Left lung (tissue), 10 donors: ENCODE measurements around the gene GCM1. TPM values are rescaled to one million over a fixed set of nuclear protein-coding genes. Genes with fewer than 3 reads are reported as not detected.

Experiments
- ATAC-seq: fragments of 200-7000 bp; cut with Tn5 transposase; one replicate; pipeline ENCODE4 v1.9.1; 2020; ENCODE audit warnings: moderate library complexity
- DNase-seq, 4 donors: peaks; one replicate each; pipeline ENCODE4 v3.0.0-alpha.2; 2013 to 2020
- H3K27ac ChIP-seq, 2 donors: fragments of 200-600 bp; sonication (generic) in 1 of 2; one replicate each; pipeline versions ENCODE4 v1.5.0 to v1.8.0; 2020 to 2021
- H3K27me3 ChIP-seq, 2 donors: fragments of 200-600 bp; sonication (generic) in 1 of 2; one replicate each; pipeline versions ENCODE4 v1.5.0 to v1.8.0; 2020 to 2021
- H3K36me3 ChIP-seq, 2 donors: fragments of 200-600 bp; sonication (generic) in 1 of 2; one replicate each; pipeline versions ENCODE4 v1.5.0 to v1.8.0; 2020 to 2021
- H3K4me1 ChIP-seq, 2 donors: fragments of 200-600 bp; one replicate each; pipeline ENCODE4 v1.8.0; 2021
- H3K4me3 ChIP-seq, 2 donors: fragments of 200-600 bp; sonication (generic) in 1 of 2; one replicate each; pipeline versions ENCODE4 v1.5.0 to v1.8.0; 2020 to 2021; ENCODE audit warnings: mild to moderate bottlenecking in 1 of 2
- H3K9me3 ChIP-seq, 2 donors: fragments of 200-600 bp; sonication (generic) in 1 of 2; one replicate each; pipeline versions ENCODE4 v1.5.0 to v1.8.0; 2020 to 2021
- intact Hi-C, 2 donors: fragments of 100-400 bp; cut with DNase I; formaldehyde crosslinking; loops; one replicate each; pipeline versions ENCODE4 v1.11.2 to v1.14.2; 2022
- polyA plus RNA-seq, 6 donors: library from polyadenylated mRNA; unstranded; fragments of 120-200 nt; gene quantifications; one replicate each; pipeline ENCODE4 v1.2.1, GENCODE V29; 2013; ENCODE audit not compliant: insufficient read length in 6 of 6
- total RNA-seq, 2 donors: library from RNA; stranded (reverse); fragmentation: NEBNext Ultra II Directional; extraction: Animal tissue kit (Norgen Biotek cat#: 25700); gene quantifications; one replicate each; pipeline ENCODE4 v1.2.1, GENCODE V29; 2021
- TF ChIP-seq, protein P1 (sequence below), 2 donors: fragments of 200-600 bp; sonication (generic) in 1 of 2; IDR thresholded peaks; one replicate each; pipeline versions ENCODE4 v1.5.0 to v1.8.0; 2021; ENCODE audit warnings: antibody characterized with exemption in 2 of 2
- donor health status: DM: no; HTN: yes; CAD: no.
- donor health status: DM: no; HTN: no; CAD: no.

The GCM1 gene
- total and polyA plus RNA-seq, 8 donors, result 0.06 to 0.18 TPM; not detected in 6

DNA sequence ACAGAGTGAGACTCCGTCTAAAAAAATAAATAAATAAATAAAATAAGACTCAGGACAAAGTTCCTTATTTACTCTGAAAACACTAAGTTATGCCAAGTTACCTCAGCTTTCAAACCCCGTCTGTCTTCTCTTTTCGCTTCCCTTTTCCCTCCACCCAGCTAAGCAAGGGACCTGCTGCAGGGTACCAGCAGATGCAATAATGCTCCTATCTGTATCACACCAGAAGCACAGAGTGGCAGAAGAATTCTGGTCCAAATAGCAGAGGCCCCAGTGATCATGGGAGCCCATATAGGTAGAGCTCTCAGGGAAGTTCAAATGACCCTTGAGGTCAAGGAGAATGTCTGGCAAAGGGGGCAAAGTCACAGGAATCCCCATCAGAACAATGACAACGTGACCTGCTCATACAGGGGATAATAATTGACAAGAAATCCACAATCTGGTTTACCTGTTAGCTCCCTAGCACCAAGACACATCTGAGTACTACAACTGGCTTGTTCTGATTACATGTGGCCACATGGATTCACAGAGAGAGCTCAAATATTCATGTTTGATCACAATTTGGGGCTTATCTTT, 8.7 kb downstream of the GCM1 start:
- TF ChIP-seq, protein P1, sequence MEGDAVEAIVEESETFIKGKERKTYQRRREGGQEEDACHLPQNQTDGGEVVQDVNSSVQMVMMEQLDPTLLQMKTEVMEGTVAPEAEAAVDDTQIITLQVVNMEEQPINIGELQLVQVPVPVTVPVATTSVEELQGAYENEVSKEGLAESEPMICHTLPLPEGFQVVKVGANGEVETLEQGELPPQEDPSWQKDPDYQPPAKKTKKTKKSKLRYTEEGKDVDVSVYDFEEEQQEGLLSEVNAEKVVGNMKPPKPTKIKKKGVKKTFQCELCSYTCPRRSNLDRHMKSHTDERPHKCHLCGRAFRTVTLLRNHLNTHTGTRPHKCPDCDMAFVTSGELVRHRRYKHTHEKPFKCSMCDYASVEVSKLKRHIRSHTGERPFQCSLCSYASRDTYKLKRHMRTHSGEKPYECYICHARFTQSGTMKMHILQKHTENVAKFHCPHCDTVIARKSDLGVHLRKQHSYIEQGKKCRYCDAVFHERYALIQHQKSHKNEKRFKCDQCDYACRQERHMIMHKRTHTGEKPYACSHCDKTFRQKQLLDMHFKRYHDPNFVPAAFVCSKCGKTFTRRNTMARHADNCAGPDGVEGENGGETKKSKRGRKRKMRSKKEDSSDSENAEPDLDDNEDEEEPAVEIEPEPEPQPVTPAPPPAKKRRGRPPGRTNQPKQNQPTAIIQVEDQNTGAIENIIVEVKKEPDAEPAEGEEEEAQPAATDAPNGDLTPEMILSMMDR (IDR thresholded peaks at IDR 0.05), result no peak
- intact Hi-C loops, result no loop called here
- H3K4me3 ChIP-seq, result no peak overlapping the region
- DNase-seq (no peak), ATAC-seq (no peak)
- no peaks in the 10 kb centered on the region for H3K36me3 ChIP-seq
- peaks cover 0 to 4% of the 10 kb centered on the region in 2 donors for H3K27me3 ChIP-seq
- H3K9me3 ChIP-seq, result no peaks in the 10 kb centered on the region
- H3K27ac ChIP-seq, result no peak overlapping the region
- H3K4me1 ChIP-seq, result no peaks in the 10 kb centered on the region

DNA sequence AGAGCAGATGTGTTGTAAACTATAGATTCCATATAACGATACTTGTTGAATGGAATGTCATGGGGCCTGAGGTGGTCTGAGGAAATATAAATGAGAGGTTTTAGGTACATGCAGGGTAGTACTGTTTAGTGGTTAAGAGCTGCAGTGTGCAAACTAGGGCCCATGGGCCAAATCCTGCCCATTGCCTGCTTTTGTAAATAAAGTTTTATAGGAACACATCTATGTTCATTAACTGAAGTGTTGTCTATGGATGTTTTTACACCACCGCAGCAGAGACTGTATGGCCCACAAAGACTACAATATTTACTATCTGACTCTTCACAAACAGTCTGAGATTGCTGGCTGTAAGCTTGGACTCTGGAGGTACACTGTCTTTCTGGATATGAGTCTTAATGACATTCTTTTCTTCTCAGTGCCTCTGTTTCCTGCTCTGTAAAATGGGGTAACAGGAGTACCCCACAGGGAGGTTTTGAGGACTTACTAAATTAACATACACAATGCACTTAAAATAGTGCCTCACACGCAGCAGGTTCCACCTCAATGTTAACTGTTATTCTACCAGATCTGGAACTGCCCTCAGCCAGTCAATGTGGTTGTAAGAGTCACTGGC, 12.5 kb downstream of the GCM1 start:
- ATAC-seq, result no peak
- peaks cover 0 to 4% of the 10 kb centered on the region in 2 donors for H3K27me3 ChIP-seq
- H3K36me3 ChIP-seq, result no peaks in the 10 kb centered on the region
- intact Hi-C loops, result no loop called here
- no peak overlapping the region for H3K4me3 ChIP-seq
- no peaks in the 10 kb centered on the region for H3K4me1 ChIP-seq
- H3K9me3 ChIP-seq, result no peaks in the 10 kb centered on the region
- no peak for DNase-seq
- no peak overlapping the region for H3K27ac ChIP-seq
- TF ChIP-seq, protein P1 (IDR thresholded peaks at IDR 0.05), result no peak

DNA sequence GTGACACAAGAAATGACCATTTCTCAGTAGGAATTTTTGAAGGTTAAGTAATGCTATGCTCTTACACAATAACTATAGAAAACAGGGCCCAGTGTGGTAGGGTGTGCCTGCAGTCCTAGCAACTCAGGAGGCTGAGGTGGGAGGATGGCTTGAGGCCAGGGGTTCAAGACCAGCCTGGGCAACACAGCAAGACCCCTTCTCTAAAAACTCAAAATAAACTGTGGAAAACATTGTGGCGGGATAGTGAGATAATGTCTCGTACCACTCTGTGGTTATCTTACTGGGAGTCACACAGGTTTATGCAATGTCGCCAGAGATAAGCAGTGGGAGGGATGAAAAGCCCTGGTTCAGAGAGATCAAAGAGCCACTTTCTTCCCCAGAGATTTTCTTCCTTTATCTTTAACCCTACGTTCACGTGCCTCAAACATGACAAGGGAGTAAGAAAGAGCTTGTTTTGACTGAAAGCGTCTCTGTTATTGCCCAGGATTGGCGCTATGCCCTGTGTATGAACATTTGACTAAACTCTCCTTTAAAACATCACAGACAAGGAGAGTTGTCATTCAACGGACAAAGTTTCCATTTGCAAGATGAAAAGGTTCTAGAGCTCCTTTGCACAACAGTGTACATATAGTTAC, 13.9 kb downstream of the GCM1 start:
- Histone ChIP-seq H3K27ac (no peak overlapping the region), H3K36me3 (no peaks in the 10 kb centered on the region), H3K4me3 (no peak overlapping the region), H3K27me3 (peaks cover 0 to under 1% of the 10 kb centered on the region in 2 donors), H3K4me1 (no peaks in the 10 kb centered on the region), H3K9me3 (no peaks in the 10 kb centered on the region)
- intact Hi-C loops, result no loop called here
- ATAC-seq (no peak), DNase-seq (no peak)
- TF ChIP-seq, protein P1 (IDR thresholded peaks at IDR 0.05), result no peak

DNA sequence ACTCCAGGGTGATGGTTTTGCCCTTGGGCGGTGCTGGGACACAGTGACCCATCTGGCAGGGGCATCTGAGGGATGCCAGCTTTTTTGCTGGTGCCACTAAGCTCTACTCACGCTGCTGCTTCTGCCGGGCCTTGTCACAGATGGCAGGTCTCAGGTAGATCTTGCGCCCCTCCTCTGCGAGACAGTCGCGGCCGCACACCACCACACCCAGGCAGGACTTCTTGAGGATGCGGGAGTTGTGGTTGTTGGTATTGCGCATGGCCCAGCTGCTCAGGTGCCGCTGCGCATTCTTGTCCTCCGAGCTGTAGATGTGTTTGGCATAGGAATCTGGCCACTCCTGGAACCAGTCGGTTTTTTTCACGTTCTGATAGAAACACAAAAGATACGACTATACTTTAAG, 14.7 kb downstream of the GCM1 start:
- H3K27me3 ChIP-seq, result no peaks in the 10 kb centered on the region
- no peak for ATAC-seq
- no peaks in the 10 kb centered on the region for H3K4me1 ChIP-seq
- H3K4me3 ChIP-seq, result no peak overlapping the region
- DNase-seq, result no peak
- H3K9me3 ChIP-seq, result no peaks in the 10 kb centered on the region
- no peaks in the 10 kb centered on the region for H3K36me3 ChIP-seq
- TF ChIP-seq, protein P1 (IDR thresholded peaks at IDR 0.05), result no peak
- H3K27ac ChIP-seq, result no peak overlapping the region
- intact Hi-C loops, result no loop called here

DNA sequence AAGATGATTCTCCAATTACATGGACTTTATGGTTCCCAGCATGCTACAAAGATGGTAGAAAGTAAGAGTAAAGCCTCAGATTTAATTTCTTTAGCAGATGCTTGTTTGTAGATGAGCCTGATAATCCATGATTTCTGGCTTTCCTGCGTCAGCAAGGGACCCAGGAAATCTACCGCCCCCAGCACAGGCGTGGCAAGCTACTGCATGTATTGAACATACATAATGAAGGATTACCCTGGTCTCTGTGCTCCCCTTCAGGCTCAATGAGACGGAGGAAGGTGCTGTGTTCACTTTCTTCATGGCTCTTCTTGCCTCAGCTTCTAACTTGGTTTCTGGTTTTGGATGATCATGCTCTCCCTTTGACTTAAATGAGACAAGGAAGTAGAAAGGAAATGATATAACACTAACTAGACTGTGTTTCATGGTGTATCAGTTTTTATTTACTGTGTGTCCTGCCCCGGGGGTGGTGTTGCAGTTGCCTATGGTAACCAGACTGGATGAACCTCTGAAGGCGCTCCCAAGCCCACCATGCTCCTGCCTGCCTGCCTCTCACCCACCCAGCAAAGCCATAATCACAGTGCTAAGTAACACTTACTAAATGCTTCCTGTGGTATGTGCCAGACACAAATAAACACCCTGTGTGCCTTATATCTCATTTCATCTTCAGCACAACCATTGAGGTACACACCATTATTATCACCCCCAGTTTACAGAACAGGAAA, 17.9 kb downstream of the GCM1 start:
- no peak for ATAC-seq
- H3K36me3 ChIP-seq, result no peaks in the 10 kb centered on the region

More for the DNA sequence above, 17.9 kb downstream of the GCM1 start:
- Histone ChIP-seq H3K27me3 (no peaks in the 10 kb centered on the region), H3K4me3 (no peak overlapping the region), H3K4me1 (no peaks in the 10 kb centered on the region), H3K27ac (no peak overlapping the region), H3K9me3 (no peaks in the 10 kb centered on the region)
- TF ChIP-seq, protein P1 (IDR thresholded peaks at IDR 0.05), result no peak
- no peak for DNase-seq
- intact Hi-C loops, result no loop called here
